Gastrocnemius medialis (tissue), 4 donors: ENCODE measurements around the gene BCAS4.

Experiments
- POLR2A ChIP-seq, 2 donors: fragments of 450-650 bp; IDR thresholded peaks; one replicate each; pipeline ENCODE4 v1.6.1; 2017; ENCODE audit warnings: antibody characterized with exemption in 2 of 2, mild to moderate bottlenecking in 2 of 2, moderate library complexity in 2 of 2
- TF ChIP-seq, protein P1 (sequence below), 5 experiments: fragments of 450-650 bp in 3 of 5; fragments of 200-600 bp in 2 of 5; sonication (generic) in 2 of 5; IDR thresholded peaks in 4 of 5; conservative IDR thresholded peaks in 1 of 5; 1 replicate in 4 of 5; 2 replicates in 1 of 5; pipeline ENCODE4 v1.5.1; 2016 to 2019; ENCODE audit warnings: antibody characterized with exemption in 5 of 5, mild to moderate bottlenecking in 3 of 5, moderate library complexity in 3 of 5

DNA sequence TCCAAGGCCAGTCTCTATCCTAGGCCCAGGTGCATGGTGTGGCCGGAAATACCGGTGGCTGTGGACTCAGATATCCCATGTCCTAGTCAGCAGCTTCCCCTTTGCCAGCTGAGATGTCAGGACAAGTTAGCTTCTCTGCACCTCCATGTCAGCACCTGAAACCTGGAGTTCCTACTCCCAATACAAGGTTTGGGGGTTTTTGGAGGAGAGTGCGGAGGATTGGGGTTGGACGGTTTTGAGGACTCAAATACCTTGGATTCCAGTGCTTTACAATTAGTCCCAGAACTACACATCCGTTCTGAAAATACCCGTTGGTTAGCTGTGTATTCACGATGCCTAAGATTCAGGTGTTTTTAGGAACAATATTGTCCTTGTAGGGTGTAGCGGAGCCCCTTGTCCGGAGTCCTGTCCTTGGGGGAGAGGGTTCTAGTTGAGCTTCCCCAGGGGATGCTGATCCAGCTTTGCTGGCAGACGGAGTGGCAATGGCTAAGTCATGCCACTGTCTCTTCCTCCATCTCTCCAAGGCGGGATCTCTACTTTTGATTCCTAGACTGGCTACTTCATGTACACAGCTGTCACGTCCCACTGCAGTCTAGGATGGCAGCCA lies 91.4 kb downstream of the BCAS4 start:
- TF ChIP-seq, protein P1, sequence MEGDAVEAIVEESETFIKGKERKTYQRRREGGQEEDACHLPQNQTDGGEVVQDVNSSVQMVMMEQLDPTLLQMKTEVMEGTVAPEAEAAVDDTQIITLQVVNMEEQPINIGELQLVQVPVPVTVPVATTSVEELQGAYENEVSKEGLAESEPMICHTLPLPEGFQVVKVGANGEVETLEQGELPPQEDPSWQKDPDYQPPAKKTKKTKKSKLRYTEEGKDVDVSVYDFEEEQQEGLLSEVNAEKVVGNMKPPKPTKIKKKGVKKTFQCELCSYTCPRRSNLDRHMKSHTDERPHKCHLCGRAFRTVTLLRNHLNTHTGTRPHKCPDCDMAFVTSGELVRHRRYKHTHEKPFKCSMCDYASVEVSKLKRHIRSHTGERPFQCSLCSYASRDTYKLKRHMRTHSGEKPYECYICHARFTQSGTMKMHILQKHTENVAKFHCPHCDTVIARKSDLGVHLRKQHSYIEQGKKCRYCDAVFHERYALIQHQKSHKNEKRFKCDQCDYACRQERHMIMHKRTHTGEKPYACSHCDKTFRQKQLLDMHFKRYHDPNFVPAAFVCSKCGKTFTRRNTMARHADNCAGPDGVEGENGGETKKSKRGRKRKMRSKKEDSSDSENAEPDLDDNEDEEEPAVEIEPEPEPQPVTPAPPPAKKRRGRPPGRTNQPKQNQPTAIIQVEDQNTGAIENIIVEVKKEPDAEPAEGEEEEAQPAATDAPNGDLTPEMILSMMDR (IDR thresholded peaks at IDR 0.05 in 4 of 5, conservative IDR thresholded peaks at IDR 0.05 in 1 of 5): no peak
- no peak for TF ChIP-seq POLR2A (IDR thresholded peaks at IDR 0.05)
